Calu3 (cell line): Measurements from ENCODE around the gene ARID3C. TPM values are rescaled to one million over a fixed set of nuclear protein-coding genes. Genes with fewer than 3 reads are reported as not detected.

Experiments
- BruUV-seq: library from RNA; stranded (reverse); fragments of 400-500 nt; replicated peaks from 2 replicates; lab custom pipeline; 2021; lab: Mats Ljungman, UMichigan
- CTCF ChIA-PET: fragments of 300-600 bp; sonication (Branson Sonifier 250); formaldehyde crosslinking; loops from one replicate; lab custom pipeline; 2022; ENCODE audit warnings: antibody characterized with exemption; lab: Charles Lee
- DNase-seq: peaks from one replicate; pipeline ENCODE4 v3.0.0; 2022
- H3K27ac Mint-ChIP-seq: one replicate; pipeline ENCODE4 v1.8.0; 2022; ENCODE audit warnings: mixed read lengths; ENCODE audit not compliant: unreplicated experiment
- H3K27me3 Mint-ChIP-seq: one replicate; pipeline ENCODE4 v1.8.0; 2022; ENCODE audit warnings: mixed read lengths; ENCODE audit not compliant: unreplicated experiment
- H3K36me3 Mint-ChIP-seq: one replicate; pipeline ENCODE4 v1.8.0; 2022; ENCODE audit warnings: mild to moderate bottlenecking, moderate library complexity, mixed read lengths; ENCODE audit not compliant: insufficient read depth, unreplicated experiment
- H3K4me1 Mint-ChIP-seq: one replicate; pipeline ENCODE4 v1.8.0; 2022; ENCODE audit warnings: mild to moderate bottlenecking, low read depth, mixed read lengths; ENCODE audit not compliant: unreplicated experiment
- H3K4me3 Mint-ChIP-seq: one replicate; pipeline ENCODE4 v1.8.0; 2022; ENCODE audit warnings: mild to moderate bottlenecking, low read depth, moderate library complexity, mixed read lengths; ENCODE audit not compliant: unreplicated experiment
- H3K9me3 Mint-ChIP-seq: one replicate; pipeline ENCODE4 v1.8.0; 2022; ENCODE audit warnings: low read depth, mixed read lengths; ENCODE audit not compliant: unreplicated experiment
- CTCF ChIP-seq: fragments of 200-600 bp; IDR thresholded peaks from one replicate; pipeline ENCODE4 v1.8.0; 2022; ENCODE audit warnings: antibody characterized with exemption; ENCODE audit not compliant: unreplicated experiment
- intact Hi-C: fragments of 100-400 bp; cut with micrococcal nuclease; formaldehyde crosslinking; loops from one replicate; pipeline ENCODE4 v1.10.0; 2022; ENCODE audit not compliant: unreplicated experiment
- total RNA-seq: library from RNA; stranded (reverse); gene quantifications from 2 replicates; pipeline ENCODE4 v1.2.3, GENCODE V29; 2022

ARID3C gene
- total RNA-seq, 1 experiment from 2014 or later: not detected

GRCh38 chr9:34664281-34665066 is 35.6 kb upstream of the ARID3C start:
- H3K27ac Mint-ChIP-seq: no peak overlapping the region
- peaks cover 8% of the 10 kb centered on the region for H3K27me3 Mint-ChIP-seq
- H3K36me3 Mint-ChIP-seq: peaks cover 15% of the 10 kb centered on the region
- H3K9me3 Mint-ChIP-seq: no peaks in the 10 kb centered on the region
- intact Hi-C loops: no loop called here
- TF ChIP-seq CTCF: peak; percentile 66
- no peaks in the 10 kb centered on the region for H3K4me1 Mint-ChIP-seq
- CTCF ChIA-PET: interaction anchor here (1.0 kb wide), 2 partner anchors 12 to 18 kb away, joined by 4 to 6 read pairs; partner anchors contain the start of genes GALT and IL11RA
- peak; percentile 71 for DNase-seq
- peak overlapping the region; percentile 68 for H3K4me3 Mint-ChIP-seq
- no TSS peak for BruUV-seq

- no peak for TF ChIP-seq CTCF
- DNase-seq: no peak
- Mint-ChIP-seq H3K9me3 (no peaks in the 10 kb centered on the region), H3K36me3 (peaks cover 15% of the 10 kb centered on the region), H3K4me3 (no peak overlapping the region), H3K27me3 (no peaks in the 10 kb centered on the region), H3K4me1 (no peaks in the 10 kb centered on the region), H3K27ac (no peak overlapping the region)
- BruUV-seq: no TSS peak
- intact Hi-C loops: no loop called here
- CTCF ChIA-PET: no interaction called here
These were observed 34.4 kb upstream of the ARID3C start for GRCh38 chr9:34663303-34663605.

GRCh38 chr9:34662526-34663302 is 33.8 kb upstream of the ARID3C start, which contains the start of gene CCL27:
TSS of gene CCL27 (minus strand) at chr9:34662657. CDS start at chr9:34662633, 24 bp downstream.
- Mint-ChIP-seq H3K36me3 (peaks cover 15% of the 10 kb centered on the region), H3K27me3 (no peaks in the 10 kb centered on the region), H3K9me3 (no peaks in the 10 kb centered on the region), H3K4me3 (no peak within 1 kb of the TSS), H3K4me1 (no peaks in the 10 kb centered on the region), H3K27ac (no peak within 1 kb of the TSS)
- CTCF ChIA-PET: interaction anchor here (0.6 kb wide), 1 partner anchor 377 kb away, joined by 4 read pairs; no protein-coding TSS in a partner anchor
- no TSS peak for BruUV-seq
- intact Hi-C loops: no loop called here
- DNase-seq: no peak
- TF ChIP-seq CTCF: no peak

- no TSS peak for BruUV-seq
- H3K27ac Mint-ChIP-seq: no peak overlapping the region
- no peaks in the 10 kb centered on the region for H3K4me1 Mint-ChIP-seq
- H3K27me3 Mint-ChIP-seq: peaks cover 6% of the 10 kb centered on the region
- TF ChIP-seq CTCF: no peak
- DNase-seq: no peak
- intact Hi-C loops: no loop called here
- no peaks in the 10 kb centered on the region for H3K9me3 Mint-ChIP-seq
- no peak overlapping the region for H3K4me3 Mint-ChIP-seq
- CTCF ChIA-PET: no interaction called here
- H3K36me3 Mint-ChIP-seq: peaks cover 2% of the 10 kb centered on the region
These were observed 30.9 kb upstream of the ARID3C start for GRCh38 chr9:34659592-34660253.
